Measurements from ENCODE around the gene MUC4. TPM values are rescaled to one million over a fixed set of nuclear protein-coding genes. Genes with fewer than 3 reads are reported as not detected.
"Not testable (repeated sequence)": the region's sequence is repeated elsewhere in the genome, so short reads cannot be mapped to it uniquely, and the experiment has no call there.

The MUC4 gene
- total and polyA plus RNA-seq, 3 donors from 2014 or later, result 1.8 to 4.7 (median 4.0) TPM

GRCh38 chr3:195773956-195774537, 37.7 kb downstream of the MUC4 start:
- intact Hi-C loops (cut with DNase I; ENCODE audit: low total_unique reads), result no loop called here
- Histone ChIP-seq H3K4me1 (no peaks in the 10 kb centered on the region), H3K4me3 (no peak overlapping the region), H3K9me3 (no peaks in the 10 kb centered on the region), H3K36me3 (ENCODE audit: low read depth, missing control alignments) (no peaks in the 10 kb centered on the region), H3K27me3 (no peaks in the 10 kb centered on the region), H3K27ac (no peak overlapping the region)
- DNase-seq, result no peak
- WGBS, 2 donors, result 90 to 94% methylated on average over 23 of the region's 23 CpGs
- TF ChIP-seq POLR2A (IDR thresholded peaks at IDR 0.05) (no peak), CTCF (IDR thresholded peaks at IDR 0.05) (no peak)

GRCh38 chr3:195771646-195772300, 40.0 kb downstream of the MUC4 start:
- intact Hi-C loops (cut with DNase I; ENCODE audit: low total_unique reads), result no loop called here
- H3K9me3 ChIP-seq, result no peaks in the 10 kb centered on the region
- TF ChIP-seq CTCF (IDR thresholded peaks at IDR 0.05) (no peak), POLR2A (IDR thresholded peaks at IDR 0.05) (no peak)
- H3K4me3 ChIP-seq, result no peak overlapping the region
- WGBS, 2 donors, result 85 to 90% methylated on average over 3 to 14 of the region's 14 CpGs
- no peak for DNase-seq
- no peaks in the 10 kb centered on the region for H3K36me3 ChIP-seq (ENCODE audit: low read depth, missing control alignments)
- no peaks in the 10 kb centered on the region for H3K27me3 ChIP-seq
- no peak overlapping the region for H3K27ac ChIP-seq
- H3K4me1 ChIP-seq, result no peaks in the 10 kb centered on the region

GRCh38 chr3:195770841-195771645, 40.7 kb downstream of the MUC4 start:
- H3K27ac ChIP-seq; H3K4me1 ChIP-seq; H3K36me3 ChIP-seq (ENCODE audit: low read depth, missing control alignments); H3K4me3 ChIP-seq; H3K27me3 ChIP-seq; DNase-seq; H3K9me3 ChIP-seq; intact Hi-C loops (cut with DNase I; ENCODE audit: low total_unique reads): not testable (repeated sequence)
- 94% methylated on average over 14 to 24 of the region's 28 CpGs for WGBS, 2 donors

GRCh38 chr3:195770081-195770840, 41.5 kb downstream of the MUC4 start:
- intact Hi-C loops (cut with DNase I; ENCODE audit: low total_unique reads), result no loop called here
- WGBS, 2 donors, result 80 to 94% methylated on average over 15 to 16 of the region's 16 CpGs
- no peak overlapping the region for H3K4me3 ChIP-seq
- H3K27ac ChIP-seq, result no peak overlapping the region
- H3K36me3 ChIP-seq (ENCODE audit: low read depth, missing control alignments), result no peaks in the 10 kb centered on the region
- no peaks in the 10 kb centered on the region for H3K4me1 ChIP-seq
- peak; percentile 7 for DNase-seq
- no peaks in the 10 kb centered on the region for H3K9me3 ChIP-seq
- no peaks in the 10 kb centered on the region for H3K27me3 ChIP-seq
- no peak for TF ChIP-seq POLR2A (IDR thresholded peaks at IDR 0.05)
- no peak for TF ChIP-seq CTCF (IDR thresholded peaks at IDR 0.05)

- TF ChIP-seq CTCF (IDR thresholded peaks at IDR 0.05) (no peak), POLR2A (IDR thresholded peaks at IDR 0.05) (no peak)
- DNase-seq, result peak; percentile 10
- no peak overlapping the region for H3K27ac ChIP-seq
- no peaks in the 10 kb centered on the region for H3K27me3 ChIP-seq
- no peaks in the 10 kb centered on the region for H3K9me3 ChIP-seq
- intact Hi-C loops (cut with DNase I; ENCODE audit: low total_unique reads), result no loop called here
- H3K36me3 ChIP-seq (ENCODE audit: low read depth, missing control alignments), result no peaks in the 10 kb centered on the region
- H3K4me3 ChIP-seq, result no peak overlapping the region
- WGBS, 2 donors, result 93 to 95% methylated on average over 10 of the region's 10 CpGs
- no peaks in the 10 kb centered on the region for H3K4me1 ChIP-seq
These were observed 42.2 kb downstream of the MUC4 start for GRCh38 chr3:195769551-195769950.

Measured in testis (tissue), 3 donors.